Ishikawa (cell line): ENCODE data around the gene CHRD.

Experiments used
- CEBPB ChIP-seq: IDR thresholded peaks from 2 replicates; pipeline ENCODE4 v1.6.1; 2012
- CREB1 ChIP-seq: IDR thresholded peaks from 2 replicates; pipeline ENCODE4 v1.6.1; 2012; ENCODE audit warnings: low read depth
- EGR1 ChIP-seq: IDR thresholded peaks from 2 replicates; pipeline ENCODE4 v1.6.1; 2012
- EP300 ChIP-seq: IDR thresholded peaks from 2 replicates; pipeline ENCODE4 v1.6.1; 2012; ENCODE audit warnings: borderline replicate concordance
- FOXM1 ChIP-seq: IDR thresholded peaks from 2 replicates; pipeline ENCODE4 v1.6.1; 2012; ENCODE audit warnings: low read depth, borderline replicate concordance
- NFIC ChIP-seq: IDR thresholded peaks from 2 replicates; pipeline ENCODE4 v1.6.1; 2012
- RAD21 ChIP-seq: IDR thresholded peaks from 2 replicates; pipeline ENCODE4 v1.6.1; 2012; ENCODE audit warnings: low read depth
- TAF1 ChIP-seq: IDR thresholded peaks from 2 replicates; pipeline ENCODE4 v1.6.1; 2012; ENCODE audit warnings: low read depth, mild to moderate bottlenecking
- TCF12 ChIP-seq: IDR thresholded peaks from 2 replicates; pipeline ENCODE4 v1.6.1; 2012; ENCODE audit warnings: low read depth
- TEAD4 ChIP-seq: IDR thresholded peaks from 2 replicates; pipeline ENCODE4 v1.6.1; 2012
- YY1 ChIP-seq: IDR thresholded peaks from 2 replicates; pipeline ENCODE4 v1.6.1; 2012; ENCODE audit warnings: low read depth
- ZBTB7A ChIP-seq: IDR thresholded peaks from 2 replicates; pipeline ENCODE4 v1.6.1; 2012; ENCODE audit warnings: low read depth
- TF ChIP-seq, protein P1 (sequence below): IDR thresholded peaks from 2 replicates; pipeline ENCODE4 v1.6.1; 2012
- TF ChIP-seq, protein P2 (sequence below): IDR thresholded peaks from 2 replicates; pipeline ENCODE4 v1.6.1; 2012
- TF ChIP-seq, protein P3 (sequence below): IDR thresholded peaks from 2 replicates; pipeline ENCODE4 v1.6.1; 2012; ENCODE audit warnings: low read depth, mild to moderate bottlenecking

The CHRD gene

DNA sequence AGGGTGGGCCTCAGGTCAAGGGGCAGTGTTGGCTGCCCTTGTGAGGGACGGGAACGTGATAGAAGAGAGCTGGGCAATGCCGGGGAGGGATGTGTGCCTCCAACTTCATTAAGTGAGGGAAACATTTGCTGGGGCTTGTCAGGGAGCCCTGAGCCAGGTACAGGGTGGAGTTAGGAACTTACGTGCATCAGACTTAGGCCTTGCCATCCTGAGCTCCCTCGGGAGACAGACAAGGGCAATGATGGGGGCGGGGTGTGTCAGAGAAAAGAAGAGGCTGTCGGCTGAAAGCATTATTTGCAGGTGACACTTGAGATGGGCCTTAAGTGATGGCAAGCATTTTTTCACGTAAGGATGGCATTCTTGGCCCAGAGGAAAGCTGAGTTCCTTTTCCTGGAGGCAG lies 40.9 kb upstream of the CHRD start:
- no peak for TF ChIP-seq TAF1
- no peak for TF ChIP-seq EP300
- no peak for TF ChIP-seq EGR1
- no peak for TF ChIP-seq CEBPB
- no peak for TF ChIP-seq CREB1
- no peak for TF ChIP-seq TEAD4
- no peak for TF ChIP-seq NFIC
- TF ChIP-seq FOXM1 = no peak
- no peak for TF ChIP-seq RAD21

DNA sequence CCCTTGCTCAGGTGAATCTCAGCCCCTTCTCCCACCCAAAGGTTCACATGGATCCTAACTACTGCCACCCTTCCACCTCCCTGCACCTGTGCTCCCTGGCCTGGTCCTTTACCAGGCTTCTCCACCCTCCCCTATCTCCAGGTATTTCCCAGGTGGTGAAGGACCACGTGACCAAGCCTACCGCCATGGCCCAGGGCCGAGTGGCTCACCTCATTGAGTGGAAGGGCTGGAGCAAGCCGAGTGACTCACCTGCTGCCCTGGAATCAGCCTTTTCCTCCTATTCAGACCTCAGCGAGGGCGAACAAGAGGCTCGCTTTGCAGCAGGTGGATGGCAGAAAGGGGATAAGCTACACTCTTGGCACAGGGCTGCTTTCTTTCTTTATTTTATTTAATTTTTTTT lies 37.9 kb upstream of the CHRD start:
- TF ChIP-seq, protein P1, sequence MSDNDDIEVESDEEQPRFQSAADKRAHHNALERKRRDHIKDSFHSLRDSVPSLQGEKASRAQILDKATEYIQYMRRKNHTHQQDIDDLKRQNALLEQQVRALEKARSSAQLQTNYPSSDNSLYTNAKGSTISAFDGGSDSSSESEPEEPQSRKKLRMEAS = 0 out of 2 replicates have a peak, but pooled peaks have one; percentile 17
- TF ChIP-seq YY1 (0 out of 2 replicates have a peak, but pooled peaks have one; percentile 42), ZBTB7A (no peak)
- TF ChIP-seq, protein P2, sequence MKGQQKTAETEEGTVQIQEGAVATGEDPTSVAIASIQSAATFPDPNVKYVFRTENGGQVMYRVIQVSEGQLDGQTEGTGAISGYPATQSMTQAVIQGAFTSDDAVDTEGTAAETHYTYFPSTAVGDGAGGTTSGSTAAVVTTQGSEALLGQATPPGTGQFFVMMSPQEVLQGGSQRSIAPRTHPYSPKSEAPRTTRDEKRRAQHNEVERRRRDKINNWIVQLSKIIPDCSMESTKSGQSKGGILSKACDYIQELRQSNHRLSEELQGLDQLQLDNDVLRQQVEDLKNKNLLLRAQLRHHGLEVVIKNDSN = peak; percentile 91

DNA sequence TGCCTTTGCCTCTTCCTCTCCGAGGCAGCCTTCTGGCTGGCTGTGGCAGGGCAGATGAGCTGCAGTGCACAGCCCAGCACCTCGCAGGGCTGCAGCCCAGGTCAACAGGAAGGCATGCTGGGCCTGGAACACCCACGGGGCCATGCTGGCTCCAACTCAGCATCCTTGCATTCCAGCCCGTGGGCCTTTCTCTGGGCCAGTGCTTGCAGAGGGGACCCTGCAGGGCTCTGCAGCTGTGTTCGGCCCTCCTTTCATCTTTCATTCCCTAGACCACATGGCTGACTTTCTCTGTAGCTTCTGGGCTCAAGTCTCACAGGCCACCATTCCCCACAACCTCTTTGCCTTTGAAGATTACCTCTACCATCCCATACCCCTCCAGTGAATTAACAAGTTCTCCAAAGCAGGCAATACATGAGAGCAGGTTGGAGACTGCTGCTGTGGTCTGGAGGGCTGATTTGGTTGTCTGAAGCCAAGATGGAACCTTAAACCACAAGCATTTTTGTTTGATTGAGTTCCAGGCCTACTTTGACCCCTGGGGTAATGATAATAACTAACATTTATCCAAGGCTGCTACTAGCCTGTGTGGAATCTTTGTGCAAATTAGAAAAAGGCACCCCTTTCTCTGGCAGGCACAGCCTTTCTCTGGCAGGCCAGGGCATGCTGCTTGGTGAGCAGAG lies 36.5 kb upstream of the CHRD start:
- TF ChIP-seq EP300 (no peak), YY1 (no peak), TCF12 (no peak), TEAD4 (no peak), TAF1 (no peak), EGR1 (no peak), ZBTB7A (no peak), NFIC (no peak), CEBPB (no peak), CREB1 (no peak), FOXM1 (no peak), RAD21 (no peak)
- TF ChIP-seq, protein P1 = no peak
- TF ChIP-seq, protein P3, sequence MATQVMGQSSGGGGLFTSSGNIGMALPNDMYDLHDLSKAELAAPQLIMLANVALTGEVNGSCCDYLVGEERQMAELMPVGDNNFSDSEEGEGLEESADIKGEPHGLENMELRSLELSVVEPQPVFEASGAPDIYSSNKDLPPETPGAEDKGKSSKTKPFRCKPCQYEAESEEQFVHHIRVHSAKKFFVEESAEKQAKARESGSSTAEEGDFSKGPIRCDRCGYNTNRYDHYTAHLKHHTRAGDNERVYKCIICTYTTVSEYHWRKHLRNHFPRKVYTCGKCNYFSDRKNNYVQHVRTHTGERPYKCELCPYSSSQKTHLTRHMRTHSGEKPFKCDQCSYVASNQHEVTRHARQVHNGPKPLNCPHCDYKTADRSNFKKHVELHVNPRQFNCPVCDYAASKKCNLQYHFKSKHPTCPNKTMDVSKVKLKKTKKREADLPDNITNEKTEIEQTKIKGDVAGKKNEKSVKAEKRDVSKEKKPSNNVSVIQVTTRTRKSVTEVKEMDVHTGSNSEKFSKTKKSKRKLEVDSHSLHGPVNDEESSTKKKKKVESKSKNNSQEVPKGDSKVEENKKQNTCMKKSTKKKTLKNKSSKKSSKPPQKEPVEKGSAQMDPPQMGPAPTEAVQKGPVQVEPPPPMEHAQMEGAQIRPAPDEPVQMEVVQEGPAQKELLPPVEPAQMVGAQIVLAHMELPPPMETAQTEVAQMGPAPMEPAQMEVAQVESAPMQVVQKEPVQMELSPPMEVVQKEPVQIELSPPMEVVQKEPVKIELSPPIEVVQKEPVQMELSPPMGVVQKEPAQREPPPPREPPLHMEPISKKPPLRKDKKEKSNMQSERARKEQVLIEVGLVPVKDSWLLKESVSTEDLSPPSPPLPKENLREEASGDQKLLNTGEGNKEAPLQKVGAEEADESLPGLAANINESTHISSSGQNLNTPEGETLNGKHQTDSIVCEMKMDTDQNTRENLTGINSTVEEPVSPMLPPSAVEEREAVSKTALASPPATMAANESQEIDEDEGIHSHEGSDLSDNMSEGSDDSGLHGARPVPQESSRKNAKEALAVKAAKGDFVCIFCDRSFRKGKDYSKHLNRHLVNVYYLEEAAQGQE = no peak
- TF ChIP-seq, protein P2 = no peak

DNA sequence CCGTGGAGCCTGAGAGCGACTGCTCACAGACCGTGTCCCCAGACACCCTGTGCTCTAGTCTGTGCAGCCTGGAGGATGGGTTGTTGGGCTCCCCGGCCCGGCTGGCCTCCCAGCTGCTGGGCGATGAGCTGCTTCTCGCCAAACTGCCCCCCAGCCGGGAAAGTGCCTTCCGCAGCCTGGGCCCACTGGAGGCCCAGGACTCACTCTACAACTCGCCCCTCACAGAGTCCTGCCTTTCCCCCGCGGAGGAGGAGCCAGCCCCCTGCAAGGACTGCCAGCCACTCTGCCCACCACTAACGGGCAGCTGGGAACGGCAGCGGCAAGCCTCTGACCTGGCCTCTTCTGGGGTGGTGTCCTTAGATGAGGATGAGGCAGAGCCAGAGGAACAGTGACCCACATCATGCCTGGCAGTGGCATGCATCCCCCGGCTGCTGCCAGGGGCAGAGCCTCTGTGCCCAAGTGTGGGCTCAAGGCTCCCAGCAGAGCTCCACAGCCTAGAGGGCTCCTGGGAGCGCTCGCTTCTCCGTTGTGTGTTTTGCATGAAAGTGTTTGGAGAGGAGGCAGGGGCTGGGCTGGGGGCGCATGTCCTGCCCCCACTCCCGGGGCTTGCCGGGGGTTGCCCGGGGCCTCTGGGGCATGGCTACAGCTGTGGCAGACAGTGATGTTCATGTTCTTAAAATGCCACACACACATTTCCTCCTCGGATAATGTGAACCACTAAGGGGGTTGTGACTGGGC lies 35.1 kb upstream of the CHRD start:
- TF ChIP-seq TCF12 (no peak), YY1 (no peak), EGR1 (no peak), EP300 (no peak), CEBPB (no peak), CREB1 (no peak), RAD21 (no peak), NFIC (no peak), TAF1 (no peak), TEAD4 (no peak), FOXM1 (no peak), ZBTB7A (no peak)
- TF ChIP-seq, protein P2 = no peak
- TF ChIP-seq, protein P3 = no peak
- TF ChIP-seq, protein P1 = no peak
